ENCODE data around the gene WNT16. TPM values are rescaled to one million over a fixed set of nuclear protein-coding genes. Genes with fewer than 3 reads are reported as not detected.

The WNT16 gene
- total RNA-seq, 1 donor from 2014 or later = not detected

GRCh38 chr7:121390617-121391016, 61.8 kb downstream of the WNT16 start:
- no peak overlapping the region for H3K27ac ChIP-seq
- H3K9ac ChIP-seq = no peak overlapping the region
- H3K27me3 ChIP-seq = no peaks in the 10 kb centered on the region
- peaks cover 4% of the 10 kb centered on the region for H3K9me3 Mint-ChIP-seq
- H3K4me1 ChIP-seq = peaks cover 12% of the 10 kb centered on the region
- no peaks in the 10 kb centered on the region for H3K27me3 Mint-ChIP-seq (ENCODE audit: insufficient read depth, low read depth)
- DNase-seq (ENCODE audit: low spot score) = no peak
- no peak overlapping the region for H3K4me3 Mint-ChIP-seq
- peaks cover 100% of the 10 kb centered on the region for H3K79me2 ChIP-seq (ENCODE audit: low read depth)
- no peak overlapping the region for H3K4me2 ChIP-seq
- H3K4me1 Mint-ChIP-seq = peaks cover 21% of the 10 kb centered on the region
- H3K27ac Mint-ChIP-seq = no peak overlapping the region
- no peak overlapping the region for H2AFZ ChIP-seq (replicated peaks)
- no peaks in the 10 kb centered on the region for H3F3A ChIP-seq (ENCODE audit: low read depth)
- H3K4me3 ChIP-seq = no peak overlapping the region
- no peaks in the 10 kb centered on the region for H3K9me3 ChIP-seq (ENCODE audit: low read depth)
- H3K36me3 Mint-ChIP-seq = peaks cover 19% of the 10 kb centered on the region
- H3K36me3 ChIP-seq = no peaks in the 10 kb centered on the region
- TF ChIP-seq EZH2phosphoT487 (IDR thresholded peaks at IDR 0.05) (no peak), EZH2 (IDR thresholded peaks at IDR 0.05) (no peak)
- TF ChIP-seq, protein P1, sequence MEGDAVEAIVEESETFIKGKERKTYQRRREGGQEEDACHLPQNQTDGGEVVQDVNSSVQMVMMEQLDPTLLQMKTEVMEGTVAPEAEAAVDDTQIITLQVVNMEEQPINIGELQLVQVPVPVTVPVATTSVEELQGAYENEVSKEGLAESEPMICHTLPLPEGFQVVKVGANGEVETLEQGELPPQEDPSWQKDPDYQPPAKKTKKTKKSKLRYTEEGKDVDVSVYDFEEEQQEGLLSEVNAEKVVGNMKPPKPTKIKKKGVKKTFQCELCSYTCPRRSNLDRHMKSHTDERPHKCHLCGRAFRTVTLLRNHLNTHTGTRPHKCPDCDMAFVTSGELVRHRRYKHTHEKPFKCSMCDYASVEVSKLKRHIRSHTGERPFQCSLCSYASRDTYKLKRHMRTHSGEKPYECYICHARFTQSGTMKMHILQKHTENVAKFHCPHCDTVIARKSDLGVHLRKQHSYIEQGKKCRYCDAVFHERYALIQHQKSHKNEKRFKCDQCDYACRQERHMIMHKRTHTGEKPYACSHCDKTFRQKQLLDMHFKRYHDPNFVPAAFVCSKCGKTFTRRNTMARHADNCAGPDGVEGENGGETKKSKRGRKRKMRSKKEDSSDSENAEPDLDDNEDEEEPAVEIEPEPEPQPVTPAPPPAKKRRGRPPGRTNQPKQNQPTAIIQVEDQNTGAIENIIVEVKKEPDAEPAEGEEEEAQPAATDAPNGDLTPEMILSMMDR (IDR thresholded peaks at IDR 0.05) = no peak
- peaks cover 58% of the 10 kb centered on the region for H4K20me1 ChIP-seq (ENCODE audit: low read depth)

Other genes with a start within 250 kb of the WNT16 start
- gene FAM3C, start 67.3 kb downstream of the WNT16 start, total RNA-seq (ENCODE audit: low replicate concordance) = 52.4 and 96.7 TPM in 2 replicates

Measured in neural progenitor cell (in vitro differentiated cells).